Amygdala (tissue), 56 donors: ENCODE results near the gene CDK6.

Experiments
- DNase-seq, 56 donors: peaks; one replicate each; lab custom pipeline; 2025; lab: John Stamatoyannopoulos, UW

Gene CDK6

GRCh38 chr7:92665926-92666325 is 170.4 kb downstream of the CDK6 start:
- no peak for DNase-seq

GRCh38 chr7:92661651-92662050 is 174.7 kb downstream of the CDK6 start:
- no peak for DNase-seq

GRCh38 chr7:92658671-92659070 is 177.7 kb downstream of the CDK6 start:
- DNase-seq, result no peak

- no peak for DNase-seq
Observed at GRCh38 chr7:92657391-92657790, 179.0 kb downstream of the CDK6 start.

- DNase-seq, result no peak
Observed at GRCh38 chr7:92656121-92656520, 180.3 kb downstream of the CDK6 start.

GRCh38 chr7:92655346-92655884 is 181.0 kb downstream of the CDK6 start:
- DNase-seq, result no peak

GRCh38 chr7:92653136-92653535 is 183.2 kb downstream of the CDK6 start:
- no peak for DNase-seq

GRCh38 chr7:92652536-92652935 is 183.8 kb downstream of the CDK6 start:
- DNase-seq, result no peak

- no peak for DNase-seq
Observed at GRCh38 chr7:92650391-92650790, 186.0 kb downstream of the CDK6 start.

GRCh38 chr7:92648067-92648466 is 188.3 kb downstream of the CDK6 start:
- DNase-seq, result no peak

- DNase-seq, result peak in 14 of 56 donors; percentile 2 to 44 (median 17)
Observed at GRCh38 chr7:92647652-92648051, 188.7 kb downstream of the CDK6 start.

- DNase-seq, result no peak
Observed at GRCh38 chr7:92647011-92647625, 189.3 kb downstream of the CDK6 start.

- DNase-seq, result peak in 2 of 56 donors; percentile 18
Observed at GRCh38 chr7:92645114-92646061, 191.0 kb downstream of the CDK6 start.

GRCh38 chr7:92644406-92645113 is 191.8 kb downstream of the CDK6 start:
- peak in 20 of 56 donors; percentile 9 to 42 (median 21) for DNase-seq

GRCh38 chr7:92643821-92644220 is 192.6 kb downstream of the CDK6 start:
- DNase-seq, result no peak

- DNase-seq, result no peak
Observed at GRCh38 chr7:92641921-92642511, 194.4 kb downstream of the CDK6 start.

GRCh38 chr7:92639966-92640365 is 196.4 kb downstream of the CDK6 start:
- no peak for DNase-seq

GRCh38 chr7:92639213-92639896 is 197.0 kb downstream of the CDK6 start:
- no peak for DNase-seq

- no peak for DNase-seq
Observed at GRCh38 chr7:92636018-92636560, 200.3 kb downstream of the CDK6 start.

- DNase-seq, result no peak
Observed at GRCh38 chr7:92635538-92635937, 200.8 kb downstream of the CDK6 start.
